HTR-8/SVneo (cell line): ENCODE results near the gene MICAL3.
"Not testable (repeated sequence)": the region's sequence is repeated elsewhere in the genome, so short reads cannot be mapped to it uniquely, and the experiment has no call there.

Source experiments
- DNase-seq: peaks from one replicate; pipeline ENCODE4 v3.0.0; 2011; ENCODE audit warnings: low spot score, mixed read lengths; ENCODE audit not compliant: insufficient read length
- FAIRE-seq: peaks from 2 replicates; lab custom pipeline; 2011; peaks lifted over from hg19 to GRCh38; lab: Jason Lieb, UNC

The MICAL3 gene

GRCh38 chr22:18001040-18001893, 23.1 kb downstream of the MICAL3 start:
- DNase-seq (peak; percentile 99), FAIRE-seq (peak; percentile 52)

GRCh38 chr22:18000441-18001039, 23.8 kb downstream of the MICAL3 start:
- FAIRE-seq, result peak; percentile 4

DNA sequence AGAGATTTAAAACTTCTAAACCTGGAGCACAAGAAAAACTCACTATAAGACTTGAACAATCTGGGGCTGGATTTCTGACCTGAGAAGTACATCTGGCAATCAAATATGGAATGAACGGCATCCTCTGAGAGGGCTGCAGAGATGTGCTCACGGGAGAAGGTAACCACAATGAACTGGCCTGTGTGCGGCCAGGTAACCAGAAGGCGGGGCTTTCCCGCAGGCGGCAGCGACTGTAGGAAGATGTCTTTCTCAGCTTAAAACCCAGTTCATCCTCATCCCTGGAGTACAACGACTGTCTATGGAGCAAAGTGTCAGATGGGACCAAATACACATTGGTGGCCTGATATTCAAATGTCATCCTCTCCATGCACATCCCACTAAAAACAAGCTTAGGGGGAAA, 24.5 kb downstream of the MICAL3 start:
- no peak for FAIRE-seq
- no peak for DNase-seq

More at GRCh38 chr22:18000441-18001039, 23.8 kb downstream of the MICAL3 start:
- peak; percentile 21 for DNase-seq

- DNase-seq (no peak), FAIRE-seq (no peak)
These were observed 25.4 kb downstream of the MICAL3 start for GRCh38 chr22:17998913-17999312.

DNA sequence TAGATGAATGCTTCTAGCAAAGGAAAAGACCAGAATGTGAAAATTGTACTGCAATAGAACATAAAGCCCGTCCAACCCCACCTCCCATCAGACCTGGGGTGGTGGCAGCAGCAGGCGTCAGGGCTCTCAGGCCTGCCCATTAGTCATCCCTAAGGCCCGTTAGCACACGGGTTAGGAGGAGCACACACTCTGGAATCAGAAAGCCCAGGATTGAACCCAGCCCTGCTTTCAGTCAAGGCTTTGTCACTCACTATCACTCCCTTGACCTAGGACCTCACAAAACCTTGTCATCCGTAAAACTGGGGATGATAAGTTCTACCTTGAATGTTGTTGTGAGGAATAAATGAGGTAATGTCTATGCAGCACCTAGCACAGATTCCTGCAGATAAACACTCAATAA, 26.9 kb downstream of the MICAL3 start:
- DNase-seq, result no peak
- FAIRE-seq, result no peak

- not testable (repeated sequence) for DNase-seq, FAIRE-seq
These were observed 29.1 kb downstream of the MICAL3 start for GRCh38 chr22:17995256-17995655.

DNA sequence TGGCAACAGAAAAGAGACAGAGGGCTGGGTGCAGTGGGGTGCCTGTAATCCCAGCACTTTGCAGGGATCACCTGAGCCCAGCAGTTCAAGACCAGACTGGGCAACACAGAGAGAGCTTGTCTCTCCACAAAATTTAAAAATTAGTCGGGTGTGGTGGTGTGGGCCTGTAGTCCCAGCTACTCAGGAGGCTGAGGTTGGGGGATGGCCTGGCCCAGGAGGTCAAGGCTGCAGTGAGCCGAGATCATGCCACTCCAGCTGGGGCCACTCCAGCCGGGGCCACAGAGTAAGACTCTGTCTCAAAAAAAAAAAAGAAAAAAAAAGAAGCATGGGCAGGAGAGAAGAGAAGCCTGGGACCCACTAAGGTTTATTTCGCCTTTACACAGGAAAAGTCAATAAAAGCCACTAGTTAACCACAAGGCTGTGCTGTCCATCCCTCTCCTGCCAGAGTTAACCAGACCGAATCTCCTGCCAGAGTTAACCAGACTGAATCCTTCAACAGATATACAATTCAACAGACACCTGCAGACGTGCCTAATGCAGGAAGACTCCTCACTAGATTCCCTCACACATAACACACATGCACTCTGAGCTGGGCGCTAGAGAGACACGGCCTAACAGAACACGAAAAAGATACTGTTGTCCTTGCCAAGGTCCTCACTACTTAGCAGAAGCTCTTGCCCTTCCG, 29.8 kb downstream of the MICAL3 start:
- FAIRE-seq (no peak), DNase-seq (no peak)

- not testable (repeated sequence) for FAIRE-seq, DNase-seq
These were observed 31.4 kb downstream of the MICAL3 start for GRCh38 chr22:17992976-17993375.

GRCh38 chr22:17991992-17992391, 32.4 kb downstream of the MICAL3 start:
- FAIRE-seq, DNase-seq: not testable (repeated sequence)

DNA sequence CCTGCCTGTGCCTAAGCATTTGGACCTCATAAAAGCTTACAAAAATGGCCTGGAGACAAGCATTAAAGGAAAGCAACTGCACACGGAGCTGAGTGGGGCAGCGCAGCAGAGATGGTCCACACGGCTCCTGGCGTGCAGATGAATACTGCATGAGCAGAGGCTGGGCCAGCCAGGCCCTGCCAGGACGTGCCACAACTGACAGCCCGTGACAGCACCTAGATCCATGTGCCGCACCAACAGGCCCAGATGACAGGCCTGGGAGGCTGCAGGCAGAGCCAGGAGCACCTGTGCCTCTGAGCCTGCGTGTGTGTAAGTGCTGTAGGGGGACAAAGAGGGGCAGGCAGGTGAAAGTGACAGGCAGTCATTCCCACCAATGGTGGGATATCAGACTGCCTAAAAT, 33.4 kb downstream of the MICAL3 start:
- no peak for DNase-seq
- FAIRE-seq, result no peak

GRCh38 chr22:17990147-17990546, 34.2 kb downstream of the MICAL3 start:
- FAIRE-seq, result no peak
- DNase-seq, result no peak

- DNase-seq, result no peak
- no peak for FAIRE-seq
These were observed 35.4 kb downstream of the MICAL3 start for GRCh38 chr22:17988800-17989513.

GRCh38 chr22:17985606-17986005, 38.8 kb downstream of the MICAL3 start:
- no peak for DNase-seq
- FAIRE-seq, result no peak

DNA sequence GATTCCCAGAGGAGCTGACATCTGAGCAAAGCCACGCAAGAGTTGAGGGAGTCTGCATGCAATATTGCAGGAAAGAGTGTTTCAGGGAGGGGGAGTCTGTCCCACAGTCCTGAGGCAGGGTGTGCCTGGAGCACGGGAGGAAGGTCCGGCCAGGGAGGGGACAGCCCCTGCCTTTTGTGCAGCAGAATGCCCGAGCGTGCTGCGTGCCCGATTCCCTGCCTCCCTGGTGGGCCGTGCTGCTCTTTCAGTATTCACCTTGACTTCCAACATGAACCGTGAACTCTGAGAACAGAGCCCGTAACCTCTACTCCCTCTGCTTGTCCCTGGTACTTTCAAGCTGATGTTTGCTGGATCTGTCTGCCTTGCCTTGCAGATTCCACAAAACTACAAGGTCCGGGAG, 39.3 kb downstream of the MICAL3 start:
- not testable (repeated sequence) for FAIRE-seq, DNase-seq

DNA sequence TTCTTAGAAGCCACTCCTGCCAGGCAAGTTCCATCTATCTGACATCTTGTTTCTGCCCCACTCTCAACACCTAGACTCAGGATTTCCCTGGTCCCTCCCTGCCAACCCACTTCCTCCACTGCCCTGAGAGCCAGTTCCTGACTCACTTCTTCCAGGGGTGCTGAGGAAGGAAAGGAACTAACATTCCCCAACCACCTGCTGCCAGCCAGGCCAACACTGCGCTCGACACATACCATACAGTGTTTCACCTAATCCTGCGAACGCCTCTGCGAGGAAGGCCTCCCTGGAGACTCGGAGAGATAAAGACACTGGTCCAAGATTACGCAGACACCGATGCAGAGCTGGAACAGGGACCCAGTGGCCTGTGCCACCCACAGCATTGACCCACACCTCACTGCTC, 40.2 kb downstream of the MICAL3 start:
- DNase-seq (no peak), FAIRE-seq (peak; percentile 16)

- DNase-seq, result no peak
- no peak for FAIRE-seq
These were observed 41.7 kb downstream of the MICAL3 start for GRCh38 chr22:17982572-17983141.

GRCh38 chr22:17981497-17981896, 42.9 kb downstream of the MICAL3 start:
- DNase-seq (no peak), FAIRE-seq (no peak)

DNA sequence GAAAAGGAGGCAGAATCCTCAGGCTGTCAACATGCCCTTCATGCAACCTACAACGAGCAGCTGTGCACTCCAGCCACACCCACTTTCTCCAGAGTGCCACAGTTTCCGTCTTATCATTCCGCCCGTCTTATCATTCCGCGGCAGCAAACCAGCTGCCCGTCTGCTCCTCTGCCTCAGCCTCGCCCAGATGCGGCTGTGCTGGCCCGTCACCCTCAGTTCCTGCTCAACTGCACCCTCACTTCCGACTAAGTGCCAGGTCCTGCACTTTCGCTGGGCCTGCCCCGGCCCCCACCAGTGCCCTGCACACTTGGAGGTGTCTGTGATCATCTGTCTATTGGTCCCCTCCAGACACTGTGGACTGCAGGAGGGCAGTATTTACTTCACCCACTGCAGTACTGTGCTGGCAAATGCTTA, 43.7 kb downstream of the MICAL3 start:
- FAIRE-seq (no peak), DNase-seq (no peak)

DNA sequence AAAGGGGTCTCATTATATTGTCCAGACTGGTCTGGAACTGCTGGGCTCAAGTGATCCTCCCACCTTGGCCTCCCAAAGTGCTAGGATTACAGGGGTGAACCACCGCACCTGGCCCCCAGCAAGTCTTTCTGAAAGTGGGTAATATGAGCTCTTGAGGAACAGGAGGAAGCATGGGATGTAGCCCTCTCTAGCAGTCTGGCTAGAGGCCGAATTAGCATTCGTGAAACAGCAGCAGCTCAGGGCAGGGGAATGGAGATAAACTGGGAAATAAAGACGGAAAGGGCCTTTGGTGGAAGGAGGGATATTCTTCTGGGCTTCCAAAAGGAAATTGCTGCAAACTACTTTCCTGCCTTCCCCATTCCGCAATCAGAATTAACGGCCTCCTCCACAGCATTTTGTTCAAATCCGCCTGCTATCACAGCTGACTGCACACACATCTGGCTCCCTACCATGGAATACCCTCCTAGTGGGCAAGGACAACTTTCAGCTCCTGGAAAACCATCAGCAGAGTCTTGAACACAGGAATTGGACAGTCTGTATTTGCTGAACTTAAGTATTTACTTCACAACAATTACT, 44.3 kb downstream of the MICAL3 start:
- DNase-seq (no peak), FAIRE-seq (no peak)

GRCh38 chr22:17978027-17978426, 46.3 kb downstream of the MICAL3 start:
- FAIRE-seq (no peak), DNase-seq (no peak)
